Cardiac muscle cell (in vitro differentiated cells and primary cell): ENCODE data around the gene MACROD2. TPM values are rescaled to one million over a fixed set of nuclear protein-coding genes. Genes with fewer than 3 reads are reported as not detected.

Experiments
- DNase-seq, 2 donors: peaks; one replicate each; pipeline versions ENCODE4 v3.0.0 to v3.0.0-alpha.2; 2010 to 2017; ENCODE audit warnings: low read depth in 1 of 2, low spot score in 1 of 2
- H3K27ac ChIP-seq: fragments of 200-600 bp; sonication (generic); 2 replicates; pipeline ENCODE4 v1.5.1; 2016
- H3K27me3 ChIP-seq: fragments of 200-600 bp; sonication (generic); 2 replicates; pipeline ENCODE4 v1.6.0; 2016; ENCODE audit warnings: control low read depth
- H3K36me3 ChIP-seq: fragments of 200-600 bp; sonication (generic); 2 replicates; pipeline ENCODE4 v1.5.1; 2016; ENCODE audit warnings: control low read depth
- H3K4me1 ChIP-seq: fragments of 200-600 bp; sonication (generic); 2 replicates; pipeline ENCODE4 v1.8.1; 2017; ENCODE audit warnings: low read depth, mild to moderate bottlenecking, mixed run types
- H3K4me3 ChIP-seq: fragments of 200-600 bp; sonication (generic); 2 replicates; pipeline ENCODE4 v1.5.1; 2016; ENCODE audit warnings: mild to moderate bottlenecking
- H3K9me3 ChIP-seq: fragments of 200-600 bp; sonication (generic); 2 replicates; pipeline ENCODE4 v1.5.1; 2017; ENCODE audit warnings: low read depth, mild to moderate bottlenecking, control low read depth
- CTCF ChIP-seq: IDR thresholded peaks from 2 replicates; pipeline ENCODE4 v1.5.1; 2012; ENCODE audit warnings: low read depth, mild to moderate bottlenecking, low read length
- polyA plus RNA-seq: library from polyadenylated mRNA; unstranded; fragments of >200 nt; fragmentation: Nextera tagmentation; extraction: Ambion mirVana; gene quantifications from 2 replicates; pipeline ENCODE4 v1.2.1, GENCODE V29; 2016
- total RNA-seq: library from RNA; depleted of rRNA; stranded (reverse); fragments of >200 nt; gene quantifications from 2 replicates; pipeline ENCODE4 v1.2.3, GENCODE V29; 2016

The MACROD2 gene
- total and polyA plus RNA-seq, 2 experiments from 2014 or later: 9.3 to 14.4 TPM

- TF ChIP-seq CTCF: no peak
These were observed 1601.0 kb downstream of the MACROD2 start for GRCh38 chr20:15596220-15596890.

GRCh38 chr20:15597306-15597705 is 1602.0 kb downstream of the MACROD2 start:
- no peak for DNase-seq
- H3K27ac ChIP-seq: no peak overlapping the region
- no peak for TF ChIP-seq CTCF

More at GRCh38 chr20:15596220-15596890, 1601.0 kb downstream of the MACROD2 start:
- Histone ChIP-seq H3K27ac (no peak overlapping the region), H3K4me1 (peaks cover 22% of the 10 kb centered on the region), H3K9me3 (no peaks in the 10 kb centered on the region), H3K27me3 (no peaks in the 10 kb centered on the region), H3K4me3 (no peak overlapping the region), H3K36me3 (no peaks in the 10 kb centered on the region)
- no peak for DNase-seq

GRCh38 chr20:15599961-15600360 is 1604.6 kb downstream of the MACROD2 start:
- Histone ChIP-seq H3K4me3 (no peak overlapping the region), H3K27me3 (no peaks in the 10 kb centered on the region), H3K27ac (no peak overlapping the region), H3K9me3 (no peaks in the 10 kb centered on the region), H3K36me3 (no peaks in the 10 kb centered on the region), H3K4me1 (no peaks in the 10 kb centered on the region)
- no peak for DNase-seq
- no peak for TF ChIP-seq CTCF

More at GRCh38 chr20:15597306-15597705, 1602.0 kb downstream of the MACROD2 start:
- H3K36me3 ChIP-seq: no peaks in the 10 kb centered on the region
- no peak overlapping the region for H3K4me3 ChIP-seq
- H3K9me3 ChIP-seq: no peaks in the 10 kb centered on the region
- peaks cover 21% of the 10 kb centered on the region for H3K4me1 ChIP-seq
- H3K27me3 ChIP-seq: no peaks in the 10 kb centered on the region

GRCh38 chr20:15600565-15600964 is 1605.2 kb downstream of the MACROD2 start:
- no peak overlapping the region for H3K27ac ChIP-seq
- no peak overlapping the region for H3K4me3 ChIP-seq
- no peaks in the 10 kb centered on the region for H3K36me3 ChIP-seq
- H3K4me1 ChIP-seq: no peaks in the 10 kb centered on the region
- H3K9me3 ChIP-seq: no peaks in the 10 kb centered on the region
- no peaks in the 10 kb centered on the region for H3K27me3 ChIP-seq
- DNase-seq: no peak
- no peak for TF ChIP-seq CTCF

- no peaks in the 10 kb centered on the region for H3K4me1 ChIP-seq
- H3K36me3 ChIP-seq: no peaks in the 10 kb centered on the region
- no peak for TF ChIP-seq CTCF
- no peak for DNase-seq
- H3K27me3 ChIP-seq: no peaks in the 10 kb centered on the region
- H3K4me3 ChIP-seq: no peak overlapping the region
- H3K9me3 ChIP-seq: no peaks in the 10 kb centered on the region
- no peak overlapping the region for H3K27ac ChIP-seq
These were observed 1608.2 kb downstream of the MACROD2 start for GRCh38 chr20:15603506-15603905.
